Transverse colon (tissue), 3 donors: ENCODE data around the gene GNB4.

Experiments
- CTCF ChIP-seq, 5 experiments: fragments of 200-600 bp in 3 of 5; fragments of 450-650 bp in 2 of 5; sonication (generic) in 3 of 5; IDR thresholded peaks; 1 replicate in 2 of 5; 2 replicates in 3 of 5; pipeline ENCODE4 v1.5.1; 2016 to 2017; ENCODE audit warnings: antibody characterized with exemption in 5 of 5, inconsistent platforms in 3 of 5, mild to moderate bottlenecking in 2 of 5, moderate library complexity in 1 of 5
- POLR2A ChIP-seq: fragments of 450-650 bp; IDR thresholded peaks from one replicate; pipeline ENCODE4 v1.6.1; 2016; ENCODE audit warnings: antibody characterized with exemption, mild to moderate bottlenecking, moderate library complexity

- TF ChIP-seq CTCF (IDR thresholded peaks at IDR 0.05) (no peak), POLR2A (no peak)
Measured at GRCh38 chr3:179486806-179487205, 35.5 kb upstream of the GNB4 start.
